A549 (cell line): Measurements from ENCODE around the gene FAM118A. TPM values are rescaled to one million over a fixed set of nuclear protein-coding genes. Genes with fewer than 3 reads are reported as not detected.
A peak's percentile ranks its signal among the peaks of the same experiment; 100 is the strongest.

ENCODE experiments used
- ATAC-seq, 2 experiments: fragments of 200-7000 bp in 1 of 2; fragments of >200 bp in 1 of 2; cut with Nextera tagmentation in 1 of 2; cut with Tn5 transposase in 1 of 2; 3 replicates each; pipeline versions ENCODE4 v1.8.0 to v1.9.1; 2018 to 2020; ENCODE audit warnings: mild to moderate bottlenecking in 1 of 2, moderate library complexity in 1 of 2
- CTCF ChIA-PET: fragments of 300-600 bp; sonication (Branson Sonifier 250); formaldehyde crosslinking; extraction: SDS; loops from one replicate; lab custom pipeline; 2021; ENCODE audit warnings: antibody characterized with exemption, inconsistent platforms; lab: Yijun Ruan, JAX
- POLR2A ChIA-PET: fragments of 350-600 bp; formaldehyde crosslinking; extraction: SDS; loops from one replicate; lab custom pipeline; 2021; ENCODE audit warnings: antibody characterized with exemption, inconsistent platforms; lab: Yijun Ruan, JAX
- DNase-seq, 2 experiments: peaks; one replicate each; pipeline versions ENCODE4 v3.0.0 to v3.0.0-alpha.2; 2011 to 2016; ENCODE audit warnings: low read depth in 1 of 2, low spot score in 1 of 2
- FAIRE-seq: peaks from 2 replicates; lab custom pipeline; 2011; peaks lifted over from hg19 to GRCh38; lab: Jason Lieb, UNC
- H3K27ac ChIP-seq, 2 experiments: fragments of >200 bp; sonication (Bioruptor Twin); formaldehyde crosslinking; 3 replicates each; pipeline ENCODE4 v1.5.1; 2016 to 2017
- H3K4me1 ChIP-seq: fragments of >200 bp; sonication (Bioruptor Twin); formaldehyde crosslinking; 3 replicates; pipeline ENCODE4 v1.6.1; 2016
- H3K4me2 ChIP-seq: fragments of >200 bp; sonication (Bioruptor Twin); formaldehyde crosslinking; 3 replicates; pipeline ENCODE4 v1.6.1; 2016
- H3K4me3 ChIP-seq: fragments of >200 bp; sonication (Bioruptor Twin); formaldehyde crosslinking; 3 replicates; pipeline ENCODE4 v1.5.1; 2016
- H3K9me3 ChIP-seq: fragments of >200 bp; sonication (Bioruptor Twin); formaldehyde crosslinking; 3 replicates; pipeline ENCODE4 v1.6.1; 2016
- ATOH8 ChIP-seq: fragments of 250-450 bp; sonication (Bioruptor Pico); IDR thresholded peaks from 2 replicates; pipeline ENCODE4 v1.5.0; 2020; ENCODE audit warnings: low read depth, mild to moderate bottlenecking, moderate library complexity
- BHLHE40 ChIP-seq: IDR thresholded peaks from 2 replicates; pipeline ENCODE4 v1.6.1; 2012; ENCODE audit warnings: low read depth, low read length, inconsistent platforms
- CBX2 ChIP-seq: fragments of 200-600 bp; sonication (generic); IDR thresholded peaks from 2 replicates; pipeline ENCODE4 v1.6.1; 2016; ENCODE audit warnings: low read depth, mild to moderate bottlenecking, borderline replicate concordance
- CBX8 ChIP-seq: fragments of 200-600 bp; sonication (generic); IDR thresholded peaks from 2 replicates; pipeline ENCODE4 v1.6.1; 2016
- CEBPB ChIP-seq, 2 experiments: fragments of >200 bp in 1 of 2; sonication (Bioruptor Twin) in 1 of 2; formaldehyde crosslinking in 1 of 2; IDR thresholded peaks; 2 replicates each; pipeline ENCODE4 v1.6.1; 2012 to 2016
- EHMT2 ChIP-seq: fragments of 200-600 bp; sonication (generic); IDR thresholded peaks from 2 replicates; pipeline ENCODE4 v1.6.1; 2016; ENCODE audit warnings: antibody characterized with exemption, low read depth, mild to moderate bottlenecking, moderate library complexity
- EP300 ChIP-seq, 2 experiments: fragments of >200 bp; sonication (Bioruptor Twin); formaldehyde crosslinking; IDR thresholded peaks; 2 replicates in 1 of 2; 3 replicates in 1 of 2; pipeline ENCODE4 v1.6.1; 2016 to 2017
- FOSB ChIP-seq: fragments of 250-450 bp; sonication (Bioruptor Pico); IDR thresholded peaks from 2 replicates; pipeline ENCODE4 v1.5.0; 2020; ENCODE audit warnings: mild to moderate bottlenecking, moderate library complexity
- HDAC2 ChIP-seq: fragments of 200-600 bp; sonication (generic); IDR thresholded peaks from 2 replicates; pipeline ENCODE4 v1.6.1; 2016
- HES2 ChIP-seq: fragments of >200 bp; sonication (Bioruptor Twin); formaldehyde crosslinking; IDR thresholded peaks from 2 replicates; pipeline ENCODE4 v1.6.1; 2016
- HOXA7 ChIP-seq: fragments of 250-450 bp; sonication (Bioruptor Pico); IDR thresholded peaks from 2 replicates; pipeline ENCODE4 v1.5.0; 2020; ENCODE audit warnings: mild to moderate bottlenecking, moderate library complexity
- HOXB13 ChIP-seq: fragments of 250-450 bp; sonication (Bioruptor Pico); IDR thresholded peaks from 2 replicates; pipeline ENCODE4 v1.5.0; 2020; ENCODE audit warnings: low read depth, mild to moderate bottlenecking, moderate library complexity
- JUNB ChIP-seq: fragments of >200 bp; sonication (Bioruptor Twin); formaldehyde crosslinking; IDR thresholded peaks from 2 replicates; pipeline ENCODE4 v1.6.1; 2016
- KDM1A ChIP-seq: fragments of 200-600 bp; sonication (generic); IDR thresholded peaks from 2 replicates; pipeline ENCODE4 v1.6.1; 2016; ENCODE audit warnings: low read depth, mild to moderate bottlenecking
- KDM5A ChIP-seq: fragments of 200-600 bp; sonication (generic); IDR thresholded peaks from 2 replicates; pipeline ENCODE4 v1.6.1; 2016; ENCODE audit warnings: antibody characterized with exemption, mild to moderate bottlenecking
- MAFK ChIP-seq: fragments of 450-650 bp; IDR thresholded peaks from 2 replicates; pipeline ENCODE4 v1.6.1; 2014; ENCODE audit not compliant: partially characterized antibody
- NR3C1 ChIP-seq: fragments of >200 bp; sonication (Bioruptor Twin); formaldehyde crosslinking; IDR thresholded peaks from 3 replicates; pipeline ENCODE4 v1.6.1; 2017
- POLR2A ChIP-seq: IDR thresholded peaks from 2 replicates; pipeline ENCODE4 v1.6.1; 2012; ENCODE audit warnings: mild to moderate bottlenecking, low read length
- POLR2AphosphoS2 ChIP-seq: conservative IDR thresholded peaks from 2 replicates; pipeline ENCODE4 v1.6.1; 2012; ENCODE audit warnings: low read length, improper control_type of control experiment, inconsistent platforms
- RCOR1 ChIP-seq: fragments of 150-350 bp; IDR thresholded peaks from 2 replicates; pipeline ENCODE4 v1.6.1; 2014; ENCODE audit warnings: antibody characterized with exemption, low read length, low read depth
- RFX5 ChIP-seq: fragments of 450-650 bp; IDR thresholded peaks from 2 replicates; pipeline ENCODE4 v1.7.1; 2014; ENCODE audit warnings: antibody characterized with exemption, mild to moderate bottlenecking, moderate library complexity
- SREBF2 ChIP-seq: fragments of 450-650 bp; IDR thresholded peaks from 2 replicates; pipeline ENCODE4 v1.6.1; 2014; ENCODE audit warnings: mild to moderate bottlenecking, moderate library complexity
- TP53 ChIP-seq: fragments of 250-450 bp; sonication (Bioruptor Pico); IDR thresholded peaks from 2 replicates; pipeline ENCODE4 v1.5.0; 2021; ENCODE audit warnings: mild to moderate bottlenecking, moderate library complexity
- ZC3H11A ChIP-seq: fragments of 450-650 bp; IDR thresholded peaks from 2 replicates; pipeline ENCODE4 v1.6.1; 2014; ENCODE audit warnings: antibody characterized with exemption, mild to moderate bottlenecking
- ZNF302 ChIP-seq: fragments of 250-450 bp; sonication (Bioruptor Pico); IDR thresholded peaks from 2 replicates; pipeline ENCODE4 v1.9.0; 2021; ENCODE audit warnings: inconsistent platforms, mild to moderate bottlenecking, moderate library complexity
- WGBS: methylation state at CpG from one replicate; pipeline ENCODE4 v1.1.6; 2017; ENCODE audit errors: missing lambda C conversion rate; 5-methylcytosine and 5-hydroxymethylcytosine counted together
- polyA plus RNA-seq, 4 experiments: library from polyadenylated mRNA; depleted of rRNA in 3 of 4; stranded (reverse); fragments of >200 nt; fragmentation: RNase III in 1 of 4; extraction: RNeasy Plus Mini Kit Qiagen cat#74134 plus additional on column Dnase treatment in 1 of 4; gene quantifications; 2 replicates in 3 of 4; 3 replicates in 1 of 4; pipeline ENCODE4 v1.2.3, GENCODE V29; 2011 to 2017
- TF ChIP-seq, protein P1 (sequence below): IDR thresholded peaks from 2 replicates; pipeline ENCODE4 v1.6.1; 2012; ENCODE audit warnings: low read depth, borderline replicate concordance
- TF ChIP-seq, protein P2 (sequence below): IDR thresholded peaks from 2 replicates; pipeline ENCODE4 v1.6.1; 2012

FAM118A gene
- polyA plus RNA-seq, 2 of the 4 experiments (the other 2 are of a cell fraction): 16.8 to 18.1 TPM

GRCh38 chr22:45337536-45337935, 27.8 kb downstream of the FAM118A start:
- Histone ChIP-seq H3K27ac (no peak overlapping the region), H3K9me3 (no peaks in the 10 kb centered on the region), H3K4me1 (no peaks in the 10 kb centered on the region), H3K4me3 (no peak overlapping the region), H3K4me2 (no peak overlapping the region)
- FAIRE-seq (no peak), ATAC-seq (no peak), DNase-seq (no peak)
- ChIA-PET POLR2A (no interaction called here), CTCF (no interaction called here)
- TF ChIP-seq MAFK (no peak), EP300 (IDR thresholded peaks at IDR 0.05) (no peak), ATOH8 (CRISPR knock-in tag) (no peak), ZNF302 (CRISPR knock-in tag) (no peak), HDAC2 (no peak), EHMT2 (no peak), SREBF2 (no peak), BHLHE40 (no peak), TP53 (no peak), KDM5A (no peak), HES2 (no peak), CBX2 (no peak), CEBPB (IDR thresholded peaks at IDR 0.05) (no peak), KDM1A (no peak), NR3C1 (no peak), JUNB (no peak), FOSB (CRISPR knock-in tag) (no peak), ZC3H11A (no peak)
- TF ChIP-seq, protein P1, sequence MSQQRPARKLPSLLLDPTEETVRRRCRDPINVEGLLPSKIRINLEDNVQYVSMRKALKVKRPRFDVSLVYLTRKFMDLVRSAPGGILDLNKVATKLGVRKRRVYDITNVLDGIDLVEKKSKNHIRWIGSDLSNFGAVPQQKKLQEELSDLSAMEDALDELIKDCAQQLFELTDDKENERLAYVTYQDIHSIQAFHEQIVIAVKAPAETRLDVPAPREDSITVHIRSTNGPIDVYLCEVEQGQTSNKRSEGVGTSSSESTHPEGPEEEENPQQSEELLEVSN: no peak
- 91% methylated on average over 8 of the region's 9 CpGs for WGBS

GRCh38 chr22:45338795-45339194, 29.1 kb downstream of the FAM118A start:
- FAIRE-seq: no peak
- H3K9me3 ChIP-seq: no peaks in the 10 kb centered on the region
- WGBS: 88% methylated on average over 7 of the region's 7 CpGs

DNA sequence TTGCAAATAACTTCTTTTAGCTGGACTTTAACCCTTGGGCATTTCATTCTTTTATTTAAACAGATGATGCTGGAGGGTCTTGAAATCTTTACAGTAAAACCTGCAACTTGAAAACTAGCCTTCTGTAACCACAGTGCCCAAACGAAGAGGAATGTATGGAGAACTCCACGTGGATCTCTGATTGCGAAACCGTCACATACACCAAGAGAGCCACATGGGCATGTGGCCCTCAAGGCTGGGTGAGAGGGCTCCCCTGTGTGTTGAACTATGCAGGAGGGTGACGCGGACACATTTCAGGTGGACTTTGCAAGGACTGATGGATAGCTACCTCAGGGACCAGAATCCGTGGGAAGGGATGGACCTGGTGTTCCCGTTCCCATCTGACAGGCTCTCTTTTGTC, 30.6 kb downstream of the FAM118A start:
- Histone ChIP-seq H3K4me2 (no peak overlapping the region), H3K9me3 (no peaks in the 10 kb centered on the region)
- CTCF ChIA-PET: interaction anchor here (1.4 kb wide), 1 partner anchor 23 kb away, joined by 3 read pairs; no protein-coding TSS in a partner anchor
- TF ChIP-seq POLR2A (no peak), CBX8 (no peak), RFX5 (no peak), HOXB13 (CRISPR knock-in tag) (no peak), POLR2AphosphoS2 (no peak), CEBPB (IDR thresholded peaks at IDR 0.05) (peak in 1 of 2 experiments; percentile 36; a peak in 1 of 4 replicates), HOXA7 (CRISPR knock-in tag) (no peak)
- TF ChIP-seq, protein P2, sequence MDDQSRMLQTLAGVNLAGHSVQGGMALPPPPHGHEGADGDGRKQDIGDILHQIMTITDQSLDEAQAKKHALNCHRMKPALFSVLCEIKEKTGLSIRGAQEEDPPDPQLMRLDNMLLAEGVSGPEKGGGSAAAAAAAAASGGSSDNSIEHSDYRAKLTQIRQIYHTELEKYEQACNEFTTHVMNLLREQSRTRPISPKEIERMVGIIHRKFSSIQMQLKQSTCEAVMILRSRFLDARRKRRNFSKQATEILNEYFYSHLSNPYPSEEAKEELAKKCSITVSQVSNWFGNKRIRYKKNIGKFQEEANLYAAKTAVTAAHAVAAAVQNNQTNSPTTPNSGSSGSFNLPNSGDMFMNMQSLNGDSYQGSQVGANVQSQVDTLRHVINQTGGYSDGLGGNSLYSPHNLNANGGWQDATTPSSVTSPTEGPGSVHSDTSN: no peak
- TF ChIP-seq, all 56 proteins: peak for 1
- 76% methylated on average over 8 of the region's 8 CpGs for WGBS
- no peak overlapping the region for H3K27ac ChIP-seq
- no peak overlapping the region for H3K4me3 ChIP-seq
- POLR2A ChIA-PET: no interaction called here
- no peak for DNase-seq
- H3K4me1 ChIP-seq: no peaks in the 10 kb centered on the region
- no peak for ATAC-seq
- FAIRE-seq: no peak

More at GRCh38 chr22:45338795-45339194, 29.1 kb downstream of the FAM118A start:
- no peak overlapping the region for H3K4me2 ChIP-seq
- ChIA-PET CTCF (no interaction called here), POLR2A (no interaction called here)
- ATAC-seq (no peak), DNase-seq (no peak)
- no peaks in the 10 kb centered on the region for H3K4me1 ChIP-seq
- no peak overlapping the region for H3K4me3 ChIP-seq
- TF ChIP-seq RCOR1 (no peak), SREBF2 (no peak)
- H3K27ac ChIP-seq: no peak overlapping the region
